CD4-positive, CD25-positive, alpha-beta regulatory T cell (primary cell): ENCODE results near the gene CAPZB. TPM values are rescaled to one million over a fixed set of nuclear protein-coding genes. Genes with fewer than 3 reads are reported as not detected.

Experiments used
- ATAC-seq, 2 donors: fragments of 150-1000 bp; cut with Tn5 transposase; one replicate each; pipeline ENCODE4 v1.10.0; 2021; ENCODE audit warnings: low read depth in 2 of 2, moderate number of reproducible peaks in 2 of 2, moderate library complexity in 1 of 2
- DNase-seq, 3 donors: peaks; one replicate each; pipeline versions ENCODE4 v3.0.0 to v3.0.0-alpha.2; 2012 to 2022; ENCODE audit warnings: mixed read lengths in 1 of 3
- H3K27ac ChIP-seq: one replicate; pipeline ENCODE4 v1.7.0; 2013; ENCODE audit warnings: mild to moderate bottlenecking, low read length; ENCODE audit not compliant: insufficient read depth, poor library complexity, severe bottlenecking
- H3K27me3 ChIP-seq: one replicate; pipeline ENCODE4 v1.7.0; 2013; ENCODE audit warnings: low read length; ENCODE audit not compliant: control insufficient read depth, insufficient read depth
- H3K36me3 ChIP-seq: one replicate; pipeline ENCODE4 v1.7.0; 2013; ENCODE audit warnings: mild to moderate bottlenecking, low read length, moderate library complexity; ENCODE audit not compliant: control insufficient read depth, insufficient read depth
- H3K4me1 ChIP-seq: 2 replicates; pipeline ENCODE4 v1.7.0; 2013; ENCODE audit warnings: mild to moderate bottlenecking, low read length; ENCODE audit not compliant: insufficient read depth, control insufficient read depth, poor library complexity, severe bottlenecking
- H3K4me3 ChIP-seq: one replicate; pipeline ENCODE4 v1.7.0; 2013; ENCODE audit warnings: low read depth, mild to moderate bottlenecking, low read length, moderate library complexity
- H3K9me3 ChIP-seq, 2 experiments: 1 replicate in 1 of 2; 2 replicates in 1 of 2; pipeline ENCODE4 v1.7.0; 2013; ENCODE audit warnings: low read length in 2 of 2, mild to moderate bottlenecking in 1 of 2, moderate library complexity in 1 of 2; ENCODE audit not compliant: control insufficient read depth in 2 of 2
- H3K27ac Mint-ChIP-seq, 3 donors: one replicate each; pipeline ENCODE4 v1.8.0; 2020 to 2022; ENCODE audit warnings: mild to moderate bottlenecking in 3 of 3, mixed read lengths in 3 of 3, moderate library complexity in 2 of 3
- H3K27me3 Mint-ChIP-seq: one replicate; pipeline ENCODE4 v1.8.0; 2022; ENCODE audit warnings: mild to moderate bottlenecking, mixed read lengths
- H3K36me3 Mint-ChIP-seq: one replicate; pipeline ENCODE4 v1.8.0; 2020; ENCODE audit warnings: mixed read lengths
- H3K4me1 Mint-ChIP-seq, 4 donors: one replicate each; pipeline ENCODE4 v1.8.0; 2020 to 2022; ENCODE audit warnings: mixed read lengths in 4 of 4, mild to moderate bottlenecking in 1 of 4
- H3K4me3 Mint-ChIP-seq, 4 donors: one replicate each; pipeline ENCODE4 v1.8.0; 2020 to 2022; ENCODE audit warnings: mild to moderate bottlenecking in 4 of 4, mixed read lengths in 4 of 4, moderate library complexity in 3 of 4
- H3K9me3 Mint-ChIP-seq, 7 donors: one replicate each; pipeline ENCODE4 v1.8.0; 2020 to 2022; ENCODE audit warnings: mixed read lengths in 7 of 7, mild to moderate bottlenecking in 3 of 7, moderate library complexity in 2 of 7
- polyA plus RNA-seq, 4 donors: library from polyadenylated mRNA; unstranded; fragments of 300-500 nt; fragmentation: Illumina TruSeq; gene quantifications; one replicate each; pipeline ENCODE4 v1.2.3, GENCODE V29; 2021
- total RNA-seq: library from RNA; stranded (reverse); gene quantifications from one replicate; pipeline ENCODE4 v1.2.3, GENCODE V29; 2022

Gene CAPZB
- total and polyA plus RNA-seq, 5 donors from 2014 or later: 372 to 588 (median 462) TPM

DNA sequence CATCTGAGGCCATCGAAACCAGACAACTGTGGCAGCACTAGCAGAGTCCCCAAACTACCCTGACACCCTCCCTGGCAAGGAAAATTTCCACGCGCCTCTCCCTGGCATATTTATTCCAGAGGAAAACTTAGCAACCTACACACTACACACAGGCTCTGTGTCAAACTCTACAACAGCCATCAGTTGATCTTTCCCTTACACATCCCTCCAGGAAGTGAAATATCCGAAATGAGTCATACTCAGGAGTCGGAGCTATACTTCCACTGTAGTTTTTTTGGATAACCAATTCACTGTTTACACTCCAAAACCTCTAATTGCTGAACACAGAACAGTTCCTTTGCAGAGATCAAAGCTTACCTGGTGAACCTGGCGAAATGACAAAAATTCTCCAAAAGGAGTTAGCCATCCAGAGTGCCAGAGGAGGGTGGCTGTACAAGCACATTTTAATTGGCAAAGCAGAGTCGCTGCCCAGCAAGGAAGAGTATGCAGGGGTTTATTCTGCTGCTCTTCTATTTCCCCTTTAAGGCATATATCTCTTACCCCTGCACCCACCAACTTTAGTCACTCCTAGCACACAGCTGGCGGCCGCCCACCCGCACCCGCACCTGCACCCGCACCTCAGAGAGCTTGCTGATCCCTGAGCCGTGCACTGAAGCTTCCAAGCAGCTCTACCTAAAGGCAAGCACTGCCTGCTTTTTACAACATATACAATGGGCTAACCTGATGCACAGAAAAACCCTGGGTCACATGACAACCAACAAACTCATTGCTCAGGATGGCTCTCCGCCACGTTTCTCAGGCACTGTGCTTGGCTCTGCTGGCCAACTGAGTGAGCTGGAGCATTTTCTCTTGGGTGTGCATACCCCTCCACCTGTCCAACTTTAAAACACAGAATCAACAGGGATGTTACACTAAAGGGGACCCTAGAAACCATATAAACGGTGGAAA lies 54.9 kb downstream of the CAPZB start:
- peak overlapping the region; percentile 33 to 81 (median 78) for H3K27ac Mint-ChIP-seq
- Histone ChIP-seq H3K9me3 (no peaks in the 10 kb centered on the region), H3K27ac (no peak overlapping the region), H3K36me3 (peaks cover 12% of the 10 kb centered on the region), H3K27me3 (no peaks in the 10 kb centered on the region), H3K4me3 (peak overlapping the region; percentile 14), H3K4me1 (peaks cover 53% of the 10 kb centered on the region)
- peak overlapping the region; percentile 6 to 72 (median 38) for H3K4me3 Mint-ChIP-seq
- H3K4me1 Mint-ChIP-seq: peaks cover 28 to 89% (median 66%) of the 10 kb centered on the region in 4 donors
- no peaks in the 10 kb centered on the region for H3K27me3 Mint-ChIP-seq
- H3K36me3 Mint-ChIP-seq: peaks cover 15% of the 10 kb centered on the region
- no peaks in the 10 kb centered on the region for H3K9me3 Mint-ChIP-seq
- no peak for ATAC-seq
- no peak for DNase-seq

DNA sequence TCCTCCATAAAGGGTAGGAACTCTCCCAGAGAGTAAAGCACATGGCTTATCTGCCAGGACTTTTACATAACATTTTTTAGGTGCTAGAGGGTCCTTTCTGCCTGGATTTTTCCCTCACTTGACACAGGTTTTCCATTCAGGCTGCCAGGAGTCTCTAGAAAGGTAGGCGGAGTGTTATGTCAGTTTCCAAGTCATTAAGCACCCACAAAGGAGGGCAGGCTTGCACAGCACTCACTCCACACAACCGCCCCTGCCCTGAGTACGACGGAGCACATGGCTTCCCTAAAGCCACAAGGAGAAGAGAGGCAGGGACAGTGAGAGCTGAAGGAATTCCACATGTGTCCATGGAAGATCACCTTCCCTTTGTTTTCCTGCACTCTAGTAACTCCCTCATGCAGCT lies 55.7 kb downstream of the CAPZB start:
- H3K4me3 ChIP-seq: no peak overlapping the region
- no peak for ATAC-seq
- H3K27me3 Mint-ChIP-seq: no peaks in the 10 kb centered on the region
- H3K27ac Mint-ChIP-seq: peak overlapping the region in 2 of 3 donors; percentile 78 to 83
- peaks cover 20% of the 10 kb centered on the region for H3K36me3 Mint-ChIP-seq
- H3K4me1 ChIP-seq: peaks cover 56% of the 10 kb centered on the region
- H3K4me1 Mint-ChIP-seq: peaks cover 28 to 89% (median 68%) of the 10 kb centered on the region in 4 donors
- no peaks in the 10 kb centered on the region for H3K9me3 Mint-ChIP-seq
- H3K36me3 ChIP-seq: peaks cover 12% of the 10 kb centered on the region
- H3K27me3 ChIP-seq: no peaks in the 10 kb centered on the region
- peak overlapping the region in 2 of 4 donors; percentile 34 to 71 for H3K4me3 Mint-ChIP-seq
- H3K27ac ChIP-seq: no peak overlapping the region
- H3K9me3 ChIP-seq: no peaks in the 10 kb centered on the region
- DNase-seq: no peak

- no peaks in the 10 kb centered on the region for H3K9me3 ChIP-seq
- DNase-seq (no peak), ATAC-seq (no peak)
- Mint-ChIP-seq H3K27ac (peak overlapping the region; percentile 67 to 94 (median 86)), H3K36me3 (peaks cover 13% of the 10 kb centered on the region), H3K27me3 (no peaks in the 10 kb centered on the region), H3K4me1 (peaks cover 22 to 86% (median 67%) of the 10 kb centered on the region in 4 donors), H3K9me3 (no peaks in the 10 kb centered on the region), H3K4me3 (peak overlapping the region in 1 of 4 donors; percentile 46)
- peaks cover 50% of the 10 kb centered on the region for H3K4me1 ChIP-seq
- H3K27ac ChIP-seq: no peak overlapping the region
- peaks cover 8% of the 10 kb centered on the region for H3K36me3 ChIP-seq
- peak overlapping the region; percentile 21 for H3K4me3 ChIP-seq
- H3K27me3 ChIP-seq: no peaks in the 10 kb centered on the region
These were observed 58.1 kb downstream of the CAPZB start for GRCh38 chr1:19427087-19427781.

- H3K4me1 Mint-ChIP-seq: peaks cover 23 to 91% (median 71%) of the 10 kb centered on the region in 4 donors
- Histone ChIP-seq H3K27ac (peak overlapping the region; percentile 18), H3K4me1 (peaks cover 52% of the 10 kb centered on the region), H3K4me3 (peak overlapping the region; percentile 21), H3K27me3 (no peaks in the 10 kb centered on the region), H3K36me3 (peaks cover 8% of the 10 kb centered on the region), H3K9me3 (no peaks in the 10 kb centered on the region)
- H3K27ac Mint-ChIP-seq: peak overlapping the region; percentile 77 to 94 (median 86)
- H3K36me3 Mint-ChIP-seq: peaks cover 13% of the 10 kb centered on the region
- ATAC-seq: no peak
- H3K27me3 Mint-ChIP-seq: no peaks in the 10 kb centered on the region
- no peak for DNase-seq
- peak overlapping the region in 3 of 4 donors; percentile 20 to 59 (median 46) for H3K4me3 Mint-ChIP-seq
- no peaks in the 10 kb centered on the region for H3K9me3 Mint-ChIP-seq
These were observed 58.8 kb downstream of the CAPZB start for GRCh38 chr1:19426294-19427086.

- peaks cover 50% of the 10 kb centered on the region for H3K4me1 ChIP-seq
- Mint-ChIP-seq H3K4me1 (peaks cover 30 to 92% (median 72%) of the 10 kb centered on the region in 4 donors), H3K36me3 (peaks cover 13% of the 10 kb centered on the region), H3K27ac (peak overlapping the region in 2 of 3 donors; percentile 51 to 86), H3K27me3 (no peaks in the 10 kb centered on the region), H3K4me3 (peak overlapping the region in 3 of 4 donors; percentile 4 to 59 (median 44)), H3K9me3 (no peaks in the 10 kb centered on the region)
- DNase-seq: no peak
- ATAC-seq: no peak
- H3K27ac ChIP-seq: no peak overlapping the region
- no peaks in the 10 kb centered on the region for H3K9me3 ChIP-seq
- H3K36me3 ChIP-seq: peaks cover 8% of the 10 kb centered on the region
- no peaks in the 10 kb centered on the region for H3K27me3 ChIP-seq
- H3K4me3 ChIP-seq: no peak overlapping the region
These were observed 59.6 kb downstream of the CAPZB start for GRCh38 chr1:19425646-19426239.

- no peaks in the 10 kb centered on the region for H3K27me3 ChIP-seq
- H3K4me1 ChIP-seq: peaks cover 42% of the 10 kb centered on the region
- H3K36me3 Mint-ChIP-seq: peaks cover 13% of the 10 kb centered on the region
- H3K27me3 Mint-ChIP-seq: no peaks in the 10 kb centered on the region
- peaks cover 30 to 87% (median 64%) of the 10 kb centered on the region in 4 donors for H3K4me1 Mint-ChIP-seq
- peak overlapping the region; percentile 65 to 86 (median 80) for H3K27ac Mint-ChIP-seq
- H3K9me3 Mint-ChIP-seq: no peaks in the 10 kb centered on the region
- ATAC-seq: no peak
- DNase-seq: no peak
- H3K4me3 ChIP-seq: no peak overlapping the region
- H3K4me3 Mint-ChIP-seq: peak overlapping the region in 2 of 4 donors; percentile 4
- H3K27ac ChIP-seq: no peak overlapping the region
- no peaks in the 10 kb centered on the region for H3K9me3 ChIP-seq
- H3K36me3 ChIP-seq: peaks cover 11% of the 10 kb centered on the region
These were observed 60.4 kb downstream of the CAPZB start for GRCh38 chr1:19424651-19425570.
